Thyroid gland (tissue), 4 donors: ENCODE measurements around the gene PER2. TPM values are rescaled to one million over a fixed set of nuclear protein-coding genes. Genes with fewer than 3 reads are reported as not detected.

Experiments
- DNase-seq, 2 donors: peaks; one replicate each; pipeline ENCODE4 v3.0.0-alpha.2; 2019
- H3K27ac ChIP-seq, 3 donors: fragments of 200-600 bp; sonication (generic); 1 replicate in 2 of 3; 2 replicates in 1 of 3; pipeline ENCODE4 v1.5.1; 2016 to 2019; ENCODE audit warnings: mild to moderate bottlenecking in 1 of 3, moderate library complexity in 1 of 3
- H3K27me3 ChIP-seq: fragments of 200-600 bp; sonication (generic); one replicate; pipeline ENCODE4 v1.5.1; 2019
- H3K36me3 ChIP-seq, 2 donors: fragments of 200-600 bp; sonication (generic); one replicate each; pipeline ENCODE4 v1.5.1; 2016 to 2019
- H3K4me1 ChIP-seq, 2 donors: fragments of 200-600 bp; sonication (generic); one replicate each; pipeline ENCODE4 v1.5.1; 2017 to 2019
- H3K4me3 ChIP-seq, 3 donors: fragments of 200-600 bp; sonication (generic); replicated peaks in 1 of 3; 1 replicate in 2 of 3; 2 replicates in 1 of 3; pipeline ENCODE4 v1.5.1; 2016; ENCODE audit warnings: mild to moderate bottlenecking in 1 of 3
- H3K9me3 ChIP-seq: fragments of 200-600 bp; sonication (generic); one replicate; pipeline ENCODE4 v1.5.1; 2017
- CTCF ChIP-seq, 6 experiments: fragments of 200-600 bp in 3 of 6; fragments of 450-650 bp in 3 of 6; sonication (generic) in 3 of 6; IDR thresholded peaks; one replicate each; pipeline ENCODE4 v1.5.1; 2016 to 2019; ENCODE audit warnings: antibody characterized with exemption in 6 of 6, mild to moderate bottlenecking in 2 of 6, inconsistent platforms in 1 of 6, moderate library complexity in 1 of 6
- POLR2A ChIP-seq, 2 donors: fragments of 450-650 bp; IDR thresholded peaks; one replicate each; pipeline ENCODE4 v1.6.1; 2017; ENCODE audit warnings: antibody characterized with exemption in 2 of 2, mild to moderate bottlenecking in 2 of 2, moderate library complexity in 1 of 2
- WGBS, 2 donors: methylation state at CpG; one replicate each; pipeline ENCODE4 v1.1.5; 2017; 5-methylcytosine and 5-hydroxymethylcytosine counted together
- intact Hi-C: fragments of 100-400 bp; cut with DNase I; formaldehyde crosslinking; loops from one replicate; pipeline ENCODE4 v1.15.1; 2023
- total RNA-seq, 4 donors: library from RNA; depleted of rRNA; stranded (reverse); fragments of >200 nt; gene quantifications; one replicate each; pipeline ENCODE4 v1.2.3, GENCODE V29; 2016

The PER2 gene
- total RNA-seq, 4 donors from 2014 or later: 6.5 to 17.6 (median 9.6) TPM

- DNase-seq: no peak
- peaks cover 9 to 11% of the 10 kb centered on the region in 2 donors for H3K4me1 ChIP-seq
- intact Hi-C loops: no loop called here
- TF ChIP-seq CTCF (IDR thresholded peaks at IDR 0.05) (no peak), POLR2A (IDR thresholded peaks at IDR 0.05) (no peak)
- H3K27ac ChIP-seq: no peak overlapping the region
- H3K36me3 ChIP-seq: no peaks in the 10 kb centered on the region
- no peaks in the 10 kb centered on the region for H3K9me3 ChIP-seq
- no peaks in the 10 kb centered on the region for H3K27me3 ChIP-seq
- WGBS, 2 donors: 93 to 97% methylated on average over 11 of the region's 11 CpGs
- no peak overlapping the region for H3K4me3 ChIP-seq
Measured at GRCh38 chr2:238227587-238228032, 60.8 kb downstream of the PER2 start.

- DNase-seq: no peak
- intact Hi-C loops: no loop called here
- H3K27me3 ChIP-seq: no peaks in the 10 kb centered on the region
- no peak for TF ChIP-seq CTCF (IDR thresholded peaks at IDR 0.05)
- no peak for TF ChIP-seq POLR2A (IDR thresholded peaks at IDR 0.05)
- WGBS, 2 donors: 90 to 94% methylated on average over 2 to 8 of the region's 8 CpGs
- no peak overlapping the region for H3K27ac ChIP-seq
- H3K9me3 ChIP-seq: no peaks in the 10 kb centered on the region
- peaks cover 9 to 11% of the 10 kb centered on the region in 2 donors for H3K4me1 ChIP-seq
- no peak overlapping the region for H3K4me3 ChIP-seq
- no peaks in the 10 kb centered on the region for H3K36me3 ChIP-seq
Measured at GRCh38 chr2:238226698-238227586, 61.5 kb downstream of the PER2 start.

GRCh38 chr2:238225911-238226697 is 62.3 kb downstream of the PER2 start:
- H3K4me1 ChIP-seq: peaks cover 3 to 6% of the 10 kb centered on the region in 2 donors
- H3K27me3 ChIP-seq: no peaks in the 10 kb centered on the region
- DNase-seq: peak; percentile 55 to 56
- no peaks in the 10 kb centered on the region for H3K9me3 ChIP-seq
- intact Hi-C loops: no loop called here
- no peak overlapping the region for H3K27ac ChIP-seq
- no peak for TF ChIP-seq POLR2A (IDR thresholded peaks at IDR 0.05)
- no peak for TF ChIP-seq CTCF (IDR thresholded peaks at IDR 0.05)
- WGBS, 2 donors: 80 to 87% methylated on average over 30 to 38 of the region's 38 CpGs
- no peak overlapping the region for H3K4me3 ChIP-seq
- no peaks in the 10 kb centered on the region for H3K36me3 ChIP-seq

- intact Hi-C loops: no loop called here
- Histone ChIP-seq H3K27me3 (no peaks in the 10 kb centered on the region), H3K4me1 (peaks cover 0 to 5% of the 10 kb centered on the region in 2 donors), H3K9me3 (no peaks in the 10 kb centered on the region), H3K36me3 (no peaks in the 10 kb centered on the region), H3K4me3 (no peak overlapping the region), H3K27ac (no peak overlapping the region)
- WGBS, 2 donors: 89% methylated on average over 13 of the region's 13 CpGs
- no peak for DNase-seq
- TF ChIP-seq POLR2A (IDR thresholded peaks at IDR 0.05): no peak
- no peak for TF ChIP-seq CTCF (IDR thresholded peaks at IDR 0.05)
Measured at GRCh38 chr2:238225121-238225520, 63.3 kb downstream of the PER2 start.
